Adrenal gland (tissue), 5 donors: Measurements from ENCODE around the gene INF2.

ENCODE experiments used
- CTCF ChIP-seq, 6 experiments: fragments of 450-650 bp in 4 of 6; fragments of 200-600 bp in 2 of 6; sonication (generic) in 1 of 6; IDR thresholded peaks; 1 replicate in 5 of 6; 2 replicates in 1 of 6; pipeline versions ENCODE4 v1.5.1 to v1.8.0; 2016 to 2021; ENCODE audit warnings: antibody characterized with exemption in 6 of 6, mild to moderate bottlenecking in 2 of 6, moderate library complexity in 1 of 6
- POLR2A ChIP-seq, 2 donors: fragments of 450-650 bp; IDR thresholded peaks; one replicate each; pipeline ENCODE4 v1.6.1; 2017; ENCODE audit warnings: antibody characterized with exemption in 2 of 2, mild to moderate bottlenecking in 2 of 2, moderate library complexity in 1 of 2
- donor health status: DM: no; HTN: no; CAD: no.

DNA sequence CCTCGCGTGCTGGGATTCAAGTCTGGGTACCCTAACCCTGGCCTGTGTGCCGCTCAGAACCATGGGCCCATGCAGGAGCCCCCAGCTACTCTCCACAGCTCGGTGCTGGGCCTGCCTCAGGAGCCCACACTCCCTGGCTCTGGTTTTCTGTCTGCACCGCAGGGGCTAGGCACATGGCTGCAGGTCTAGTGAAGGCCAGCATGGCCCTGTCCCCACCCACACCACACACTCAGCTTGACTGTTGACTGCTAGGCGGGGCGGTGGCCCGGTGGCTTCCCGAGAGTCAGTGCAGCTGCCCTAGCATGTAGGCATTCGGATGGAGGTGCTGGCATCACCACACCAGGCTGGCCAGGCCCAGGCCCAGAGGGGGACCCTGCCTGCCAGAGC lies 7.9 kb downstream of the INF2 start:
- TF ChIP-seq CTCF (IDR thresholded peaks at IDR 0.05), result no peak
- no peak for TF ChIP-seq POLR2A (IDR thresholded peaks at IDR 0.05)
